D341Med (cell line): ENCODE data around the gene HS6ST2.

Experiments used
- DNase-seq: peaks from one replicate; pipeline ENCODE4 v3.0.0; 2012; ENCODE audit warnings: low spot score

The HS6ST2 gene

DNA sequence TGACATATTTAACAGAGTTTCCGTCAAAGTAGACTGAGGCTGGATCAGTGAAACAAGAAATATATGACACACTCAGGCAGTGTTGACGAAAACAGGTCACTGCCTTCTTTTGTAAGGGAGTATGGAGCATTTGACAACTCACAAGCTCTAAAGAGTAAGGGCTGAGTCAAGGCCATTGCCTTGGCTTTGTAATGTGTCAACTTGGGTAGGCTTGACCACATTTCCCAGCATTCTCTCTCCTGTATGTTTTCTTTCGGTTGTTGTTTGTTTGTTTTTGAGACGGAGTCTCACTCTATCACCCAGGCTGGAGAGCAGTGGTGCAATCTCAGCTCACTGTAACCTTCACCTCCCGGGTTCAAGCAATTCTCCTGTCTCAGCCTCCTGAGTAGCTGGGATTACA lies 344.6 kb downstream of the HS6ST2 start:
- no peak for DNase-seq

DNA sequence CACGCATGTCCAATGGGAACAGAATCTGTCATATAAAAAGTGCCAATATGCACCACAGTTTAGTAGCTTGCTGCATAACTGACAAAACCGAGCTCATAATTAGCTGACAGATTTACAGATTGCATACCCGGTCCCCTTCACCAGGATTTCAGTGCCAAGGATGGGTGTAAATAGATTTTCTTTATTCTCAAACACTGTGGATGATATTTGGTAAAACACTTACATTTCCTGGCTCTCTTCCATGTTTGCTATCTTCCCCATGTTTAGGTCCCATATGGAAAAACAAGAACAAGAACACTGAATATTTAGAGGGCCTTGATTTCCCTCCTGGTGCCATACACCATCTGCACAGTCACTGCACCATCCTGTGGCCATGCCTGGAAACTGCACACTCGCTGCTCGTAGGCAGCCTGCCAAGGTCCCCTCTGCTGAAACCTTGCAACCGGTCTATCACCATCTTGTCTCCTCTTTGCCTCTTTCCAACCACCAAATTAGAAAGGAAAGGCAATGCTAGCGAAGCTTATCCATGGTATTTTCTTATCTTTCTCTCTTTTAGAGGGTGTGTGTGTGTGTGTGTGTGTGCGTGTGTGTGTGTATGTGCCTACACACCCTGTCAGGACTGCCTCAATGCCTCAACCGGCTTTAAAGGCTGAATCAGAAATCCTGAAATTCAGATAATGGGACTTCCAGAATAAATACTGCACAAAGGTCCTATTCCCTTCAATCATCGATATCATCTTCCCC lies 345.4 kb downstream of the HS6ST2 start:
- peak; percentile 69 for DNase-seq

DNA sequence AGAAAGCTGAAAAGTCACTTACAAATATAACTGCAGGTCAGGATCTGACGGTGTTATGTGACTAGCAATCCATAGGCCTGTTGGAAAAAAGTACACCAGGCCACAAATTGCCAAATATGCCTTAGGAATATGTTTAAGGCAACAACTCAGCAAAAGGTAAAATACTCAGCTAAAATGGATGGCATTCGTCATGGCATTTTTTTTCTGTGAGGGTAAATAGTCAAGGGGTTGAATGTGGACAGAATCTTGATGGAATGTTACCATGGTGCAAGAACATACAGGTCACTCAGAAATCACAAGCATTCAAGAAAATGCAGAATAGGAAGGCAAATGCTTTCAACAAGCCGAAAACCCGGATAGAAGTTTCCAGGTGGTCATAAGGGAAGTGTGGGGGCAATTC lies 347.9 kb downstream of the HS6ST2 start:
- no peak for DNase-seq

DNA sequence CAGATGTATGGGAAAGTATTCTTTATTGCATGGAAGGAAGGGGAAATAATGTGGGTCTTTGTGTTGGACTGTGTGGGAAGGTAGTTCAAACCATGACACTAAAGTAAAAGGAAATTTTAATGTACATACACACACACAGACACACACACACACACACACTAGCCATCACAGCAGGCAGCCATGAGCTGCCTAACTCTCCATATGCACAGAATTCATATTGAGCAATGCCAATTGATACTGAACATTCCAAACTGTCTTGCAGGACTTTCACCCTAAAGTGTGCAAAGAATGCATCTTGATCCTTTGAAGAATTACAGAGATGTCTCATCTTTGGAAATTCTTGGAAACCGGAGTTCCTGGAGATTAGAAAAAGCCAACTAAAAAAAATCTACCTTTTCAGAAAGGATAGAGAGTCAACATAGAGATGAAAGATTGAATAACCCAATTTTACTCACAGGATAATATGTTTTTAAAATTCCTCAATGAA lies 349.0 kb downstream of the HS6ST2 start:
- no peak for DNase-seq

DNA sequence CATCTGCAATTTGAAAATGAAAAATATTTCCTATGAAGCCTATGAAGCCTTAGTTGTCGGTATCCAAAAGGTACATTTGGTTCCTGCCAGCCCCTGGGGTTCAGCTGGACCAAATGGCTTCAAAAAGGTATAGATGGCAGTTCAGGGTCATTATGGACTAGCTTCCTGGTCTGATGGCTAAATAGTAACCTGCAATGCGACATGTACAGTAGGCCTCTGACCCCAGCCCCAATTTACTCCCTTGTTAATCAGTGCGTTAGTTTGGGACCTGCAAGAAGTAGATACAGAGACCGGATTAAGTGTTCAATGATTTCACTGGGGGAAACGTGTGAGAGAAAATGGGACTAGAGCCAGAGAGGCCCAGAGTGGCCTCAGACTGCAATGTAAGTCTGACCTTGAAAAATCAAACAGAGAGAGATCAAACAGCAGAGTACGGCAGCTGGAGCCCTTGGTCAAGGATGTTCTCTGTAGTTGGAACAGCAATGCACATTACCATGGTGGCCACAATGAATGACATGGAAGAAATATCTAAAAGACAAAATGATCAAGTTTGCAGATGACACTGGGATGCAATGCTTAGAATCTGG lies 354.6 kb downstream of the HS6ST2 start:
- no peak for DNase-seq

DNA sequence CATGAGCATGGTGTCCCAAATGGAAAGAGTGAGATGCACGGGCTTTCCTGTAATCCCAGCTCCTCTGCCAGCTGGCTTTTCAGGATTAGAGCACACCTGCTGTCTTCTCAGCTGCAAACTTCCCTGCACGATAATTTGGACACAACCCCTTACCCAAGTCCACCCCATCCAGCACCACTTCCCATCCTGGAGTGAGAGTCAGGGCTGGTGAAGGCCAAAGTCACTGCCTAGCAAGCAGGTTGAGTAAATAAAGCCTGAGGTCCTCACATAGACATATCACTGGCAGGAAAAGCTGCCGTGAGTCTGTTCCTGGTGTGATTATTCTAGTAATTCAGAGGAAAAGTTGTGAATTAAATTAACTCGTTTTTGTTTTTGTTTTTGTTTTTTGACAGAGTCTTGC lies 355.7 kb downstream of the HS6ST2 start:
- DNase-seq = peak; percentile 25

DNA sequence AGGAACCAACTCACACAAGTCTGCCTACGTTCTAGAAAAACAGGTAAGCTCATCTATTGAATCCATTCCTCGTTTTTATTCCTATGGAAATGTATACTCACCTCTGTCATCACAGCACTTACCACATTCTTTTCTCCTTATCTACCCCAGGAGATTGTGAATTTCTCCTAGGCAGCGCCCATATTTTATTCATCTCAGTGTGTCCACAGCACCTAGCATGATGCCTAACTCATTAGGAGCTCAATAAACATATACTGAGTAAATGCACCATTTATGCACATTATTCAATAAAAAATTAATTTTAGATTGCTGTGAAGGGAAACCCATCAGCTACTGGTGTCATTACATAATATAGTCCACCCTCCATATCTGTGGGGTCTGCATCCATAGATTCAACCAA lies 363.4 kb downstream of the HS6ST2 start:
- no peak for DNase-seq

DNA sequence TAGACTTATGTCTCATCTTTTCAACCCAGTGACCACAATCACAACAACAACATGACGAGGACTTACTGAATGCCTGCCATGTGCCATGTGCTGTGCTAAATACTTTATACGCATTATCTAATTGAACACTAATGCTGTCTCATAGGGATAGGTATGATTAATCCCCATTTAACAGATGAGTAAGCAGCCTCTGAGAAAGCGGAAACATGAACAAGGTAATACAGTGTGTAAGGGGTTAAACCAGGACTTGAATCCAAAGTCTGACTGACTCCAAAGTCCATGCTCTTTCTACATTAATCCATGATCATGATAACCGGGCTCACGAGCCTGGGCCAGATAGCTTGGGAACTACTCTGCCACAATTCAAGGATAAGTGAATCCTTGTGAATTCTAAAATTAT lies 364.3 kb downstream of the HS6ST2 start:
- DNase-seq = no peak

DNA sequence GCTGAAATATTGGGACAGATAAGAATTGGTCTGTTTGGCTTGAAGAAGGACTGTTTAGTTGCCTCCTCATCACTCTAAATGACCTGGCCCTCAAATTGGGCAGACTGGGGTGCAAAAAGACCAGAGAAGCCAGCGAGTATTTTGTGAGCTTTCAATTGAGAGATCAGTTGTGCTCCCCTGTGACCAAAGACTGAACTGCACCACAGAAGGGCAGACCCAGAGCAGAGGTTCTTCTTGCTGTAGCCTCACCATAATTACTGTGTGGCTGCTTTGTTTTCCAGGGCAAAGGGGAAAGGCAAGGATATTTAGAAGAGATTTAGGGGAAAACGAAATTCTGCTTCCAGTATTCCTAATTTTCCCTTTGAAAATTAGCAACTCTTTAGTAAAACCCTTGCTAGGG lies 365.5 kb downstream of the HS6ST2 start:
- peak; percentile 59 for DNase-seq

DNA sequence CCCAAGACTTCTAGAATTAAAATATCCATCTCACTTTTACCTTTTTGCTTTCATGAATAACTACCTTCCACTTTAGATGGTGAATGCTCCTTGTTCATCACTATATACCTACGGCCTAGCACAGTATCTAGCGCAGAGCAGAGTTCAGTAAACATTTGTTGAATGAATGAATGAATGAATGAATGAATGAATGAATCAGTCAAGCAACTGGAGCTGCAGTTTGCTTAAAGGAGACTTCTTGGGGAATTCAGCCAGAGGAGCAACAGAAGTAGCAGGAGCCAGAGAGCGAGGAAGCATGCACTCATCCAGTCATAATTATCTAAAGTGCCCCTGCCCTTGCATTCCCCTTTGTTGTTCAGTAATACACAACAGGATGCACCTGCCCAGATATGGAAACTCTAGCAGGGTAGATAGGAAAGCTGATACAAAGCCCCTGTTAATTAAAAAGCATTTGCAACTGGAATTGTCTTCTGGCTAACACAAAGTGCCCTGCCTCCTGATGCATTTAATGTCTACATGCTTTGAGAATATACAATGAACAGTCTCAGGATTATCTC lies 366.6 kb downstream of the HS6ST2 start:
- peak; percentile 55 for DNase-seq

DNA sequence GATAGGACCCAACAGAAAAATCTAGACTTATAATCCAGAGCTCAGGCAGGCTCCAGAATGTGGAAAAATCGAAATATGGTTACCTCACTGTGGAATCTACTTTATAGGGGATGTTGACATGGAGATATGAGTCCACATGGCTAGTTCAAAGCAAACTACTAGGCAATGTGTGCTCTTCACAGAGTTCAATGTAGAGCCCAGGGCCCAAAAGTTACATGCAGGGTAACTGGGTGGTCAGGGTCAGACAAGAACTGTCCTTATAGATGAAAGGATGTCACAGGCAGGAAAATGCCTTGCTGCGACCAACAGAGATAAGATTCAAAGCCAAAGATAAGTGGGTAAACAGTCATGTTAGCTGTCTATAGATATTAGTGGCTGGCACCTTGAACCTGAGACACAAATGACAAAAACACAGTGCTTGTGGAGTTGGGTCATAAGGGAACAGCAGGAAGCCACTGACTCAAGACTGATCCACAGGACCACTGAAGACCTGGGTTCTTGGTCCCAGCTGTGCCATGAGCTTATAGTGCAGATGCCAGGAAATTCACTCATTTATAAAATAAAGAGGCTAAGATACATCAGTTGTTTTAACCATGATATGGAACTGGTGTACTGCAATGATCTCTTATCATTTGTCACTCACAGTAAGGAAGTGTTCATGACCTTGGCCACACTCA lies 367.9 kb downstream of the HS6ST2 start:
- no peak for DNase-seq

DNA sequence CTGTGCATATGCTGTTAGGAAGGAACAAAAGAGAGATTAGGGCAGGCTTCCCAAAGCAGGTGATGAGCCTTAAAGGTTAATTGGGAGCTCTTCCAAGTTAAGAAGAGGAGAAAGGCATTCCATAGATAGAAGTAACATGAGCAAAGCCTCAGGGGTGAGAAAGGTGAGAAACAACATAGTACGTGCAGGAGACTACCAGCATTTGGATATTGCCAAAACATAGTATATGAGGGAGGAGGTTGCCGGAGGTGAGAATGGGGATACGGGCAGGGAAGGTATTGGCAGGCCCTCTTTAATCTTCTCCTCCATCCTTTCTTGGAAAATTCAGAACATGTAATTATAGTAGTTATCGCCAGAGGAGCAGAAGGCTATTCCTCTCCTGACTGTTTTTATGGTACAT lies 373.5 kb downstream of the HS6ST2 start:
- DNase-seq = no peak

DNA sequence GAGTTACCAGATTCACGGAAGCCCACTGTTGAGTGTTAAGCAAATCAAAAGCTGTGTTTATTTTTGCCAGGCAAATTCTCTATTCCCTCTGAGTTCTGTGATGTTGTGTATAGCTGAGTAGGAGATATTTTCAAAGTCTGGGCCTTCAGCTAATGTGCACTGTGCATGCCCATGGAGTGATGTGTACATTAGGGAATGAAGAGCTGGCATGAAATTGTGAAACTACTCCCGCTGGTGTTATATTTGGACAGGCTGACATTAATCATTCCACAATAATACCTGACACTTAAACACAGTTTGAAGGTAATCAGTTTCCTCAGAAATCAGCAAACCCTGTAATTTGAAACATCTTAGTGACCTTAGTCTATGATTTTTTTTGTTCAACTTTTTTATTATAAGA lies 381.5 kb downstream of the HS6ST2 start:
- no peak for DNase-seq
